Hepatocyte (in vitro differentiated cells): ENCODE results near the gene NUCB1.

ENCODE experiments used
- EZH2 ChIP-seq: fragments of 200-600 bp; sonication (generic); IDR thresholded peaks from 2 replicates; pipeline ENCODE4 v1.6.1; 2016; ENCODE audit warnings: antibody characterized with exemption, mild to moderate bottlenecking, borderline replicate concordance
- EZH2phosphoT487 ChIP-seq: fragments of 200-600 bp; sonication (generic); IDR thresholded peaks from one replicate; pipeline ENCODE4 v1.6.1; 2018; ENCODE audit warnings: antibody characterized with exemption, mild to moderate bottlenecking, low read depth, moderate library complexity; ENCODE audit not compliant: unreplicated experiment, severe bottlenecking
- TF ChIP-seq, protein P1 (sequence below): fragments of 200-600 bp; sonication (generic); IDR thresholded peaks from 2 replicates; pipeline ENCODE4 v1.5.1; 2016; ENCODE audit warnings: antibody characterized with exemption, mild to moderate bottlenecking; ENCODE audit not compliant: poor library complexity

GRCh38 chr19:48905664-48906063 is 5.6 kb downstream of the NUCB1 start:
- TF ChIP-seq, protein P1, sequence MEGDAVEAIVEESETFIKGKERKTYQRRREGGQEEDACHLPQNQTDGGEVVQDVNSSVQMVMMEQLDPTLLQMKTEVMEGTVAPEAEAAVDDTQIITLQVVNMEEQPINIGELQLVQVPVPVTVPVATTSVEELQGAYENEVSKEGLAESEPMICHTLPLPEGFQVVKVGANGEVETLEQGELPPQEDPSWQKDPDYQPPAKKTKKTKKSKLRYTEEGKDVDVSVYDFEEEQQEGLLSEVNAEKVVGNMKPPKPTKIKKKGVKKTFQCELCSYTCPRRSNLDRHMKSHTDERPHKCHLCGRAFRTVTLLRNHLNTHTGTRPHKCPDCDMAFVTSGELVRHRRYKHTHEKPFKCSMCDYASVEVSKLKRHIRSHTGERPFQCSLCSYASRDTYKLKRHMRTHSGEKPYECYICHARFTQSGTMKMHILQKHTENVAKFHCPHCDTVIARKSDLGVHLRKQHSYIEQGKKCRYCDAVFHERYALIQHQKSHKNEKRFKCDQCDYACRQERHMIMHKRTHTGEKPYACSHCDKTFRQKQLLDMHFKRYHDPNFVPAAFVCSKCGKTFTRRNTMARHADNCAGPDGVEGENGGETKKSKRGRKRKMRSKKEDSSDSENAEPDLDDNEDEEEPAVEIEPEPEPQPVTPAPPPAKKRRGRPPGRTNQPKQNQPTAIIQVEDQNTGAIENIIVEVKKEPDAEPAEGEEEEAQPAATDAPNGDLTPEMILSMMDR = no peak
- no peak for TF ChIP-seq EZH2
- TF ChIP-seq EZH2phosphoT487 = no peak
